ENCODE data around the gene SPDYE6.
A peak's percentile ranks its signal among the peaks of the same experiment; 100 is the strongest.
"Not testable (repeated sequence)": the region's sequence is repeated elsewhere in the genome, so short reads cannot be mapped to it uniquely, and the experiment has no call there.

Gene SPDYE6, protein sequence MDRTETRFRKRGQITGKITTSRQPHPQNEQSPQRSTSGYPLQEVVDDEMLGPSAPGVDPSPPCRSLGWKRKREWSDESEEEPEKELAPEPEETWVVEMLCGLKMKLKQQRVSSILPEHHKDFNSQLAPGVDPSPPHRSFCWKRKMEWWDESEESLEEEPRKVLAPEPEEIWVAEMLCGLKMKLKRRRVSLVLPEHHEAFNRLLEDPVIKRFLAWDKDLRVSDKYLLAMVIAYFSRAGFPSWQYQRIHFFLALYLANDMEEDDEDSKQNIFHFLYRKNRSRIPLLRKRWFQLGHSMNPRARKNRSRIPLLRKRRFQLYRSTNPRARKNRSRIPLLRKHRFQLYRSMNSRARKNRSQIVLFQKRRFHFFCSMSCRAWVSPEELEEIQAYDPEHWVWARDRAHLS
- total RNA-seq = 0 reads per million in 3 donors

- not testable (repeated sequence) for H3K36me3 ChIP-seq (ENCODE audit: control insufficient read depth, insufficient read depth, low read length); H3K27ac ChIP-seq (ENCODE audit: insufficient read depth, low read length, poor library complexity, severe bottlenecking); DNase-seq; H3K9me3 ChIP-seq (ENCODE audit: control insufficient read depth, low read length); H3K27me3 ChIP-seq (replicated peaks; ENCODE audit: control insufficient read depth, insufficient read depth, low read length, poor library complexity, severe bottlenecking); H3K4me3 ChIP-seq (ENCODE audit: insufficient read depth, low read depth, low read length, poor library complexity, severe bottlenecking); H3K4me1 ChIP-seq (ENCODE audit: control insufficient read depth, insufficient read depth, low read length, poor library complexity, severe bottlenecking)
These were observed at the start of gene SPDYE6 for GRCh38 chr7:102356344-102356743. Gene SPDYE6, minus strand, starts transcription at chr7:102356444. Its CDS starts 421 bp downstream, at chr7:102356023.

DNA sequence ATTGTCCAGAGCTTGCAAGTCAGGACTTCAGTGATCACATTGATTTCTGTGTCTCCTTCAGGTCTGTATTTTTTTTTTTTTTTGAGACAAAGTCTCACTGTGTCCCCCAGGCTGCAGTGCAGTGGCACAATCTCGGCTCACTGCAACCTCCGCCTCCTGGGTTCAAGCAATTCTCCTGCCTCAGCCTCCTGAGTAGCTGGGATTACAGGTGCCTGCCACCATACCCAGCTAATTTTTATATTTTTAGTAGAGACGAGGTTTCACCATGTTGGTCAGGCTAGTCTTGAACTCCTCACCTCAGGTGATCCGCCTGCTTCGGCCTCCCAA, 48.6 kb upstream of the SPDYE6 start:
- not testable (repeated sequence) for H3K4me3 ChIP-seq (ENCODE audit: insufficient read depth, low read depth, low read length, poor library complexity, severe bottlenecking); H3K4me1 ChIP-seq (ENCODE audit: control insufficient read depth, insufficient read depth, low read length, poor library complexity, severe bottlenecking); H3K27me3 ChIP-seq (replicated peaks; ENCODE audit: control insufficient read depth, insufficient read depth, low read length, poor library complexity, severe bottlenecking); H3K27ac ChIP-seq (ENCODE audit: insufficient read depth, low read length, poor library complexity, severe bottlenecking); H3K9me3 ChIP-seq (ENCODE audit: control insufficient read depth, low read length); DNase-seq
- peaks cover 74% of the 10 kb centered on the region for H3K36me3 ChIP-seq (ENCODE audit: control insufficient read depth, insufficient read depth, low read length)

GRCh38 chr7:102404005-102404861, 48.0 kb upstream of the SPDYE6 start:
- Histone ChIP-seq H3K9me3 (ENCODE audit: control insufficient read depth, low read length) (no peaks in the 10 kb centered on the region), H3K27me3 (replicated peaks; ENCODE audit: control insufficient read depth, insufficient read depth, low read length, poor library complexity, severe bottlenecking) (no peaks in the 10 kb centered on the region), H3K27ac (ENCODE audit: insufficient read depth, low read length, poor library complexity, severe bottlenecking) (no peak overlapping the region), H3K4me3 (ENCODE audit: insufficient read depth, low read depth, low read length, poor library complexity, severe bottlenecking) (no peak overlapping the region), H3K36me3 (ENCODE audit: control insufficient read depth, insufficient read depth, low read length) (peaks cover 76% of the 10 kb centered on the region), H3K4me1 (ENCODE audit: control insufficient read depth, insufficient read depth, low read length, poor library complexity, severe bottlenecking) (no peaks in the 10 kb centered on the region)
- DNase-seq = peak; percentile 26 to 38 (median 37)

GRCh38 chr7:102403563-102403962, 47.3 kb upstream of the SPDYE6 start:
- no peak overlapping the region for H3K27ac ChIP-seq (ENCODE audit: insufficient read depth, low read length, poor library complexity, severe bottlenecking)
- H3K36me3 ChIP-seq (ENCODE audit: control insufficient read depth, insufficient read depth, low read length) = peaks cover 78% of the 10 kb centered on the region
- DNase-seq = no peak

GRCh38 chr7:102400360-102400759, 44.1 kb upstream of the SPDYE6 start:
- Histone ChIP-seq H3K27ac (ENCODE audit: insufficient read depth, low read length, poor library complexity, severe bottlenecking) (no peak overlapping the region), H3K4me3 (ENCODE audit: insufficient read depth, low read depth, low read length, poor library complexity, severe bottlenecking) (no peak overlapping the region), H3K9me3 (ENCODE audit: control insufficient read depth, low read length) (no peaks in the 10 kb centered on the region), H3K27me3 (replicated peaks; ENCODE audit: control insufficient read depth, insufficient read depth, low read length, poor library complexity, severe bottlenecking) (no peaks in the 10 kb centered on the region), H3K36me3 (ENCODE audit: control insufficient read depth, insufficient read depth, low read length) (peaks cover 52% of the 10 kb centered on the region), H3K4me1 (ENCODE audit: control insufficient read depth, insufficient read depth, low read length, poor library complexity, severe bottlenecking) (peaks cover 14% of the 10 kb centered on the region)
- DNase-seq = no peak

More at GRCh38 chr7:102403563-102403962, 47.3 kb upstream of the SPDYE6 start:
- no peaks in the 10 kb centered on the region for H3K4me1 ChIP-seq (ENCODE audit: control insufficient read depth, insufficient read depth, low read length, poor library complexity, severe bottlenecking)
- H3K4me3 ChIP-seq (ENCODE audit: insufficient read depth, low read depth, low read length, poor library complexity, severe bottlenecking) = no peak overlapping the region
- no peaks in the 10 kb centered on the region for H3K27me3 ChIP-seq (replicated peaks; ENCODE audit: control insufficient read depth, insufficient read depth, low read length, poor library complexity, severe bottlenecking)
- H3K9me3 ChIP-seq (ENCODE audit: control insufficient read depth, low read length) = no peaks in the 10 kb centered on the region

GRCh38 chr7:102398543-102398942, 42.3 kb upstream of the SPDYE6 start:
- Histone ChIP-seq H3K27ac (ENCODE audit: insufficient read depth, low read length, poor library complexity, severe bottlenecking) (no peak overlapping the region), H3K36me3 (ENCODE audit: control insufficient read depth, insufficient read depth, low read length) (peaks cover 37% of the 10 kb centered on the region), H3K9me3 (ENCODE audit: control insufficient read depth, low read length) (no peaks in the 10 kb centered on the region), H3K4me3 (ENCODE audit: insufficient read depth, low read depth, low read length, poor library complexity, severe bottlenecking) (no peak overlapping the region), H3K4me1 (ENCODE audit: control insufficient read depth, insufficient read depth, low read length, poor library complexity, severe bottlenecking) (peaks cover 14% of the 10 kb centered on the region), H3K27me3 (replicated peaks; ENCODE audit: control insufficient read depth, insufficient read depth, low read length, poor library complexity, severe bottlenecking) (no peaks in the 10 kb centered on the region)
- no peak for DNase-seq

DNA sequence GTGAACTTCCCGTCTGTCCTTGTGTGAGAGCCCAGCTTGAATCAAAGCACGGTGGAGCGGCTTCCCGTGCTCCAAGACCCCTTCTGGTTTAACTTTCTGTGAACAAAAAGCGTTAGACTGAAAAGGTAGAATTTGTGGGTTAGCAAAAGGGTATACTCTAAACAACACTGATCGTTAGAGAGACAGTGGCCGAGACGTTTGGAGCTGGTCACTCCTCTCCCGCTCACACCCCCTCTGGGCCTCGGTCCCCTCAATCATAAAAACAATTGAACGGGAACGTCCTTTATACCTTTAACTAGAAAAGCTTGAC, 40.4 kb upstream of the SPDYE6 start:
- peaks cover 14% of the 10 kb centered on the region for H3K4me1 ChIP-seq (ENCODE audit: control insufficient read depth, insufficient read depth, low read length, poor library complexity, severe bottlenecking)
- H3K27ac ChIP-seq (ENCODE audit: insufficient read depth, low read length, poor library complexity, severe bottlenecking) = peak overlapping the region; percentile 89
- DNase-seq = no peak
- peaks cover 24% of the 10 kb centered on the region for H3K36me3 ChIP-seq (ENCODE audit: control insufficient read depth, insufficient read depth, low read length)
- peak overlapping the region; percentile 96 for H3K4me3 ChIP-seq (ENCODE audit: insufficient read depth, low read depth, low read length, poor library complexity, severe bottlenecking)
- H3K9me3 ChIP-seq (ENCODE audit: control insufficient read depth, low read length) = no peaks in the 10 kb centered on the region
- no peaks in the 10 kb centered on the region for H3K27me3 ChIP-seq (replicated peaks; ENCODE audit: control insufficient read depth, insufficient read depth, low read length, poor library complexity, severe bottlenecking)

- no peaks in the 10 kb centered on the region for H3K9me3 ChIP-seq (ENCODE audit: control insufficient read depth, low read length)
- peaks cover 23% of the 10 kb centered on the region for H3K36me3 ChIP-seq (ENCODE audit: control insufficient read depth, insufficient read depth, low read length)
- DNase-seq = peak; percentile 84 to 90 (median 88)
These were observed 39.8 kb upstream of the SPDYE6 start, which contains the start of gene PRKRIP1 for GRCh38 chr7:102395873-102396709. Gene PRKRIP1, plus strand, starts transcription at chr7:102396363. Its CDS starts 49 bp downstream, at chr7:102396412.

DNA sequence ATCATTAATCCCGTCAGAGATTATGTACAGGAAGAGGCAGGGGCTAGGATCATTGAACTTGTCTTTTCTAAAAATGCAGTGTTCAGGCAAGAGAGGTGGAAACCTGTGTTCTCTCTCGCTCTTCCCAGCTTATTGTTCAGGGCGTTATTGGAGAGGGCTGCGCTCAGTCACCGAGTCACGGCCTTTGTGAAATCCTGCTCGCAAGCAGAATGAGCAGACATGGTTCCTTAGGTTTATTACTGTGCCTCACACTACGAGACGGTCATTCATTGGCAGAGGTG, 39.3 kb upstream of the SPDYE6 start:
- Histone ChIP-seq H3K4me3 (ENCODE audit: insufficient read depth, low read depth, low read length, poor library complexity, severe bottlenecking) (peak overlapping the region; percentile 96), H3K9me3 (ENCODE audit: control insufficient read depth, low read length) (no peaks in the 10 kb centered on the region), H3K27me3 (replicated peaks; ENCODE audit: control insufficient read depth, insufficient read depth, low read length, poor library complexity, severe bottlenecking) (no peaks in the 10 kb centered on the region), H3K36me3 (ENCODE audit: control insufficient read depth, insufficient read depth, low read length) (peaks cover 17% of the 10 kb centered on the region), H3K4me1 (ENCODE audit: control insufficient read depth, insufficient read depth, low read length, poor library complexity, severe bottlenecking) (peaks cover 14% of the 10 kb centered on the region), H3K27ac (ENCODE audit: insufficient read depth, low read length, poor library complexity, severe bottlenecking) (peak overlapping the region; percentile 89)
- no peak for DNase-seq

More at GRCh38 chr7:102395873-102396709, 39.8 kb upstream of the SPDYE6 start, which contains the start of gene PRKRIP1:
- H3K27me3 ChIP-seq (replicated peaks; ENCODE audit: control insufficient read depth, insufficient read depth, low read length, poor library complexity, severe bottlenecking) = no peaks in the 10 kb centered on the region
- H3K4me1 ChIP-seq (ENCODE audit: control insufficient read depth, insufficient read depth, low read length, poor library complexity, severe bottlenecking) = peaks cover 14% of the 10 kb centered on the region
- H3K4me3 ChIP-seq (ENCODE audit: insufficient read depth, low read depth, low read length, poor library complexity, severe bottlenecking) = peak within 1 kb of the TSS; percentile 96
- H3K27ac ChIP-seq (ENCODE audit: insufficient read depth, low read length, poor library complexity, severe bottlenecking) = peak within 1 kb of the TSS; percentile 89

All from effector memory CD4-positive, alpha-beta T cell (primary cell).